ENCODE measurements around the gene LEF1.

The LEF1 gene

DNA sequence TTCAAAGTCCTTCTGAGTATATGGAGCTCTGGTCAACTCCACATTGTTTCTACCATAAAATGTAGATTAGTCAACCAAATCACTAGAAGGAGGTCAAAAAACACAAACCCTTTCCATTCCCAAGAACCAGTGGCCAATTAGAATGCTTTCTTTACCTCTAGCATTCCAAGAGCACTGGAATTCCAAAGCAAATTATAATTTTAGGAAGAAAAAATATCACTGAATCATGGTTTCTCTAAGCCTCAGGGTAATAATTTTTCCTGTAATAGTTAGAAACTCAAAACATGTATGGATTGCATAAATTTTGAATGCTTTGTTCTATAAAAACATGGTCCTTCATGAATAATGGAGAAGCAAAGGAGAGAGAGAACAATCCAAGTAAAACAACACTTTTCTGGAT, 39.5 kb downstream of the LEF1 start:
- H3K4me1 Mint-ChIP-seq (ENCODE audit: low read depth in 2 of 2), result no peaks in the 10 kb centered on the region
- no peak for ATAC-seq (replicated peaks)
- no peaks in the 10 kb centered on the region for H3K9me3 Mint-ChIP-seq
- H3K27me3 Mint-ChIP-seq, result peaks cover 19 to 28% of the 10 kb centered on the region in 2 donors
- no peak overlapping the region for H3K4me3 Mint-ChIP-seq
- H3K36me3 Mint-ChIP-seq (ENCODE audit: insufficient read depth), result peaks cover 13% of the 10 kb centered on the region
- H3K27ac Mint-ChIP-seq, result no peak overlapping the region
- DNase-seq, result no peak

GRCh38 chr4:108126806-108127205, 41.9 kb downstream of the LEF1 start:
- H3K4me1 Mint-ChIP-seq (ENCODE audit: low read depth in 2 of 2), result no peaks in the 10 kb centered on the region
- H3K27ac Mint-ChIP-seq, result peak overlapping the region in 1 of 2 donors; percentile 77
- ATAC-seq (replicated peaks), result no peak
- H3K36me3 Mint-ChIP-seq (ENCODE audit: insufficient read depth), result peaks cover 9% of the 10 kb centered on the region
- no peak for DNase-seq
- no peak overlapping the region for H3K4me3 Mint-ChIP-seq
- peaks cover 19 to 21% of the 10 kb centered on the region in 2 donors for H3K27me3 Mint-ChIP-seq
- no peaks in the 10 kb centered on the region for H3K9me3 Mint-ChIP-seq

DNA sequence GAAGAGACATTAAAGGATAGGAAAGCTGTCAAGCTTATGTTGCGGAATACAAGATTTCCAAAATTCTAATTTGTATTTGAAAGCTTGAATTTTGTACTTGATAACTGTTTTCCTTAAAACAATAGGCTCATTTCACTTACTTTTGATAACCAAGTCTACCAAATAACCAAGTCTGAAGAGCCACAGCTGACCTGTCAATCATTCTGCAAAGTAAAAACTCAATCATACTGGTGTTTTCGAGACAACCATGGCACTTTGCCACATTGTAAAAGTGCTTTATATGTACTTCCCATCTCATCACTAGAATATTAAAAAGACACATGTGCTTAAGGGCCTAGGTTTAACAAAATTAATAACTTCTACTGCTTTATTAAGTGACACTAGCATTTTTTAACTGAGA, 47.9 kb downstream of the LEF1 start:
- DNase-seq (no peak), ATAC-seq (replicated peaks) (no peak)
- H3K27ac Mint-ChIP-seq, result no peak overlapping the region
- no peaks in the 10 kb centered on the region for H3K9me3 Mint-ChIP-seq
- H3K27me3 Mint-ChIP-seq, result no peaks in the 10 kb centered on the region
- H3K4me3 Mint-ChIP-seq, result no peak overlapping the region
- H3K4me1 Mint-ChIP-seq (ENCODE audit: low read depth in 2 of 2), result peaks cover 16 to 26% of the 10 kb centered on the region in 2 donors
- peaks cover 4% of the 10 kb centered on the region for H3K36me3 Mint-ChIP-seq (ENCODE audit: insufficient read depth)

DNA sequence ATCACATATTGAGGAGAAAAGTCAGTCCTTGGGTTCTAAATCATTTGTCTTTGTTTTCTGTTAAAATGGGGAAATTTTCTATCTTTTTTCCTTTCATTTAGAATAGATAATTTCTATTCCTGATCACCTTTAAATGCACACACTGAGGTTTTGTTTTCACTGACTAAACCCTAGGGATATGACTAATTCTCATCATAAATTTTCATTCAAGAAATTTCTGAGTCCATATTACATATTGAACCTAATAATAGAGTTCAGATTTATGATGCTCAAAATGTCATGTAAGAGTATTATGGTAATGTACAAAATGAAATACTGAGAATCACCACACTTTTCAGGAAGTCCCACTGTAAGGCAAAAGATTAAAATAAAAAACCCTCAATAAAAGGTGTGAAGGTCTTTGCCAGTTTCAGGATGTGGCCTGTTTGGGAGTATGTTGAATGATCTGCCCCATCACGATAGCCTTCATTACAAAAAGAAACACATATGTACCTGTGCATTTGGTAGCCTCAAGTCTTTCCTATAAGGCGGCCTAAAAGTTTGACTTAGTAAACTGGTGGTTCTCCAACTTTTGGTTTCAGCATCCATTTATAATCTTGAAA, 49.4 kb downstream of the LEF1 start:
- Mint-ChIP-seq H3K27ac (no peak overlapping the region), H3K36me3 (ENCODE audit: insufficient read depth) (peaks cover 4% of the 10 kb centered on the region), H3K4me3 (no peak overlapping the region), H3K9me3 (no peaks in the 10 kb centered on the region), H3K27me3 (no peaks in the 10 kb centered on the region), H3K4me1 (ENCODE audit: low read depth in 2 of 2) (peaks cover 17 to 37% of the 10 kb centered on the region in 2 donors)
- ATAC-seq (replicated peaks) (peak; percentile 16), DNase-seq (no peak)

DNA sequence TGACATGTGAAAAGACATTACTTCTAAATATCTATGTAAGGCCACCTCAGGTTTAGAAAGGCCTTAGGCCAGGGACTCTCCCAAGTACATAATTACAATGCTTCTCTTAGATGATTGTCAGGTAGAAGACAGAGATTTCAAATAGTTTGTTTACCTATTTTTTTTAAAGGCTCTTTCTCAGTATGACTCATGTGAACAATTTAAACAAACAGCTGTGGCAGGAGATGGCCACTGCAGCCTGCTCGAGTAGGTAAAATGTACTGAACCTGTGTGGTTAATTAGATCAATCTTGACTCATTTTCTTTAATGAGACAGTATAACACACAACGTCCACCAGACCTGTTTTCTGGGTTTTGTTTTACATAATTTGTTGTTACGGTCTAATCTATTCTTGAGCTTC, 50.2 kb downstream of the LEF1 start:
- ATAC-seq (replicated peaks), result peak; percentile 49
- Mint-ChIP-seq H3K36me3 (ENCODE audit: insufficient read depth) (peaks cover 4% of the 10 kb centered on the region), H3K4me3 (no peak overlapping the region)

DNA sequence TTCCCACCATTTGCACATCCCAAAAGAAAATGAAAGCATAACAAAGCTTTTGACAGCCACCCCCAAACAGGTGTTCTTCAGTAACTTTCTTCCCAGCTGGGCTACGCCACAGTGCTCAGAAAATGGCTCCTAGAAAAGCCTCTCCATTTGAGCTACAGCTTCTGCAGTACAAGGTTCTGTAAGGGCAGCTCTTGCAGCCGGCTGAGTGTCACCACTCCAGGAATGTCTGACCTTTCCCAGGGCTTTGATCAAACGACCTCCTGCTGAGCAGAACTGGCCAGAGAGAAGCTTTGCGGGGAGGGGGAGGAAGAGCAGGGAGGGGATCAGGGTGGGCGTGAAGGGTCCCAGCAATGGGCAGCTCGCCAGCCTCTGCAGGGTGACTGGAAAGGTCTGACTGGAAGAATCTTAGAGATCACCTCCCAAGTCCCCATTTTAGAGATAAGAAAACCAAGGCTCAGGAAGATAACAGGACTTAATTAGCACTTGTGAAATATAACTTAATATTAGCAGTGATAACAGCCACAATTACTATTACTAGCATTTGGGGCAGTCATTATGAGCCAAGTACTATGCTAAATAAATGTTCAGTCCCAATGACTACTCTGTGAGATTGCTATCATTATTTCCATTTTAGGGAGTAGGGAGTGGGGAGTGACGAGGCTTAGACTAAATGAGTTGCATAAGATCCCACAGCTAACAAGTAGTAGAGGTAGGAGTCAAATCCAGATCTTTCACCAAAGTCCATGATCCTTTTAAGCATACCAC, 51.1 kb downstream of the LEF1 start:
- H3K27ac Mint-ChIP-seq, result peak overlapping the region; percentile 24 to 26
- DNase-seq (no peak), ATAC-seq (replicated peaks) (no peak)
- H3K36me3 Mint-ChIP-seq (ENCODE audit: insufficient read depth), result peaks cover 4% of the 10 kb centered on the region
- H3K4me3 Mint-ChIP-seq, result peak overlapping the region in 1 of 2 donors; percentile 42
- no peaks in the 10 kb centered on the region for H3K27me3 Mint-ChIP-seq
- no peaks in the 10 kb centered on the region for H3K9me3 Mint-ChIP-seq
- H3K4me1 Mint-ChIP-seq (ENCODE audit: low read depth in 2 of 2), result peaks cover 27 to 49% of the 10 kb centered on the region in 2 donors

More for the DNA sequence above, 50.2 kb downstream of the LEF1 start:
- no peaks in the 10 kb centered on the region for H3K27me3 Mint-ChIP-seq
- DNase-seq, result no peak
- H3K4me1 Mint-ChIP-seq (ENCODE audit: low read depth in 2 of 2), result peaks cover 21 to 44% of the 10 kb centered on the region in 2 donors
- H3K9me3 Mint-ChIP-seq, result no peaks in the 10 kb centered on the region
- H3K27ac Mint-ChIP-seq, result no peak overlapping the region

GRCh38 chr4:108116423-108117168, 52.1 kb downstream of the LEF1 start:
- DNase-seq (no peak), ATAC-seq (replicated peaks) (peak; percentile 72)
- H3K4me1 Mint-ChIP-seq (ENCODE audit: low read depth in 2 of 2), result peaks cover 32 to 49% of the 10 kb centered on the region in 2 donors

GRCh38 chr4:108115168-108115526, 53.6 kb downstream of the LEF1 start:
- peaks cover 6 to 13% of the 10 kb centered on the region in 2 donors for H3K27me3 Mint-ChIP-seq
- no peak for DNase-seq
- H3K36me3 Mint-ChIP-seq (ENCODE audit: insufficient read depth), result peaks cover 4% of the 10 kb centered on the region
- no peaks in the 10 kb centered on the region for H3K9me3 Mint-ChIP-seq
- H3K4me1 Mint-ChIP-seq (ENCODE audit: low read depth in 2 of 2), result peaks cover 42 to 49% of the 10 kb centered on the region in 2 donors
- no peak for ATAC-seq (replicated peaks)
- peak overlapping the region in 1 of 2 donors; percentile 26 for H3K27ac Mint-ChIP-seq
- H3K4me3 Mint-ChIP-seq, result peak overlapping the region in 1 of 2 donors; percentile 42

More at GRCh38 chr4:108116423-108117168, 52.1 kb downstream of the LEF1 start:
- Mint-ChIP-seq H3K27me3 (peaks cover 0 to under 1% of the 10 kb centered on the region in 2 donors), H3K4me3 (peak overlapping the region; percentile 42 to 44), H3K27ac (peak overlapping the region; percentile 24 to 26), H3K9me3 (no peaks in the 10 kb centered on the region), H3K36me3 (ENCODE audit: insufficient read depth) (peaks cover 4% of the 10 kb centered on the region)

GRCh38 chr4:108114503-108114902, 54.2 kb downstream of the LEF1 start:
- Mint-ChIP-seq H3K36me3 (ENCODE audit: insufficient read depth) (peaks cover 4% of the 10 kb centered on the region), H3K4me3 (no peak overlapping the region), H3K9me3 (no peaks in the 10 kb centered on the region), H3K27ac (peak overlapping the region in 1 of 2 donors; percentile 71), H3K27me3 (peaks cover 6 to 19% of the 10 kb centered on the region in 2 donors), H3K4me1 (ENCODE audit: low read depth in 2 of 2) (peaks cover 46 to 53% of the 10 kb centered on the region in 2 donors)
- ATAC-seq (replicated peaks), result no peak
- DNase-seq, result no peak

DNA sequence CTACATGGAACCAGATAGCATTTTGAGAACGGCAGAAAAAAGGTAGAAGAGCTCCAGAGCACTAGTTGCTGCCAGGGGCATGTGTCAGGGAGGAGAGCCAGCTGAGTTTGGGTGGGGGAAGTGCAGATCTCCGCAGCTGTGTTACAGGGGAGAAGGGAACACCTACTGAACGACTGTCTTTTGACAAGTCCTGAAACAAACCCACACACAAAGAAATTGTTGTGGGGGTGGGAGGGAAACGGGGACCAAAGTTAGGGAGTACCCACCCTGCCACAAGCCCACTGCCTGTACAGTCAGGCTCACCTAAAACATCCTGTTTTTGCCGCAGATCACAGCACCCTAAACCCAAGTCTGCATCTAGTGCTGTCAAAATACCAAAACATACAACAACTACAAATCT, 55.5 kb downstream of the LEF1 start:
- peak in 1 of 3 experiments; percentile 10 for DNase-seq
- H3K9me3 Mint-ChIP-seq, result no peaks in the 10 kb centered on the region
- H3K4me3 Mint-ChIP-seq, result peak overlapping the region; percentile 25 to 63
- ATAC-seq (replicated peaks), result peak; percentile 64
- peaks cover 6 to 20% of the 10 kb centered on the region in 2 donors for H3K27me3 Mint-ChIP-seq
- H3K4me1 Mint-ChIP-seq (ENCODE audit: low read depth in 2 of 2), result peaks cover 46 to 52% of the 10 kb centered on the region in 2 donors
- H3K36me3 Mint-ChIP-seq (ENCODE audit: insufficient read depth), result peaks cover 4% of the 10 kb centered on the region
- peak overlapping the region; percentile 6 to 71 for H3K27ac Mint-ChIP-seq

- Mint-ChIP-seq H3K9me3 (no peaks in the 10 kb centered on the region), H3K4me1 (ENCODE audit: low read depth in 2 of 2) (peaks cover 44 to 50% of the 10 kb centered on the region in 2 donors), H3K4me3 (no peak overlapping the region), H3K36me3 (ENCODE audit: insufficient read depth) (no peaks in the 10 kb centered on the region), H3K27me3 (peaks cover 11 to 20% of the 10 kb centered on the region in 2 donors), H3K27ac (peak overlapping the region; percentile 70 to 71)
- DNase-seq (no peak), ATAC-seq (replicated peaks) (no peak)
Observed at GRCh38 chr4:108111781-108112180, 57.0 kb downstream of the LEF1 start.

DNA sequence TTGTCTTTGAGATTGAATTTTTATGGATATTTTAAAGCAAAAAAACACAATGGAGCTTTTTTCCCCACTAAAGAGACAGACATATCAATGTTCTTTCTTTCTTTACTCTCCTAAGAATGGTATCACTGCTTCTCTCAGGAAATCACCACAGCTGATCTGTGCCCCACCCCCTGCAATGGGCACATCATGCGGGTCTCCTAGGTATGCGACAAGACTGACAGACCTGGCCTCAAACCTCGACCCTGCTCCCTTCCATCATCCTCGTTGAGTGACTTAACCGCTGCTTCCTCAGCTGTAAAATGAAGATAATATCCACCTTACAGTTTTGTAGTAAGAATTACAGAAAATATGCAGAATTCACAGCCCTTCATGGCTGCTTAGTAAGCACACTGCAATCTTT, 58.3 kb downstream of the LEF1 start:
- Mint-ChIP-seq H3K27me3 (peaks cover 21 to 33% of the 10 kb centered on the region in 2 donors), H3K36me3 (ENCODE audit: insufficient read depth) (no peaks in the 10 kb centered on the region), H3K27ac (no peak overlapping the region), H3K4me3 (peak overlapping the region in 1 of 2 donors; percentile 31), H3K9me3 (no peaks in the 10 kb centered on the region), H3K4me1 (ENCODE audit: low read depth in 2 of 2) (peaks cover 34 to 38% of the 10 kb centered on the region in 2 donors)
- DNase-seq (no peak), ATAC-seq (replicated peaks) (no peak)

GRCh38 chr4:108109997-108110416, 58.7 kb downstream of the LEF1 start:
- DNase-seq (no peak), ATAC-seq (replicated peaks) (no peak)
- peaks cover 21 to 35% of the 10 kb centered on the region in 2 donors for H3K27me3 Mint-ChIP-seq
- H3K4me3 Mint-ChIP-seq, result peak overlapping the region in 1 of 2 donors; percentile 31
- H3K36me3 Mint-ChIP-seq (ENCODE audit: insufficient read depth), result no peaks in the 10 kb centered on the region
- no peak overlapping the region for H3K27ac Mint-ChIP-seq
- peaks cover 34 to 35% of the 10 kb centered on the region in 2 donors for H3K4me1 Mint-ChIP-seq (ENCODE audit: low read depth in 2 of 2)
- H3K9me3 Mint-ChIP-seq, result no peaks in the 10 kb centered on the region

All from effector memory CD8-positive, alpha-beta T cell (primary cell).